HTERT RPE-1 (cell line): ENCODE results near the gene LRRC4.

ENCODE experiments used
- in situ Hi-C: fragments of 300-500 bp; cut with MboI; formaldehyde crosslinking; loops from 4 replicates; pipeline ENCODE4 v1.14.3; 2020; ENCODE audit warnings: low sequenced_read_pairs

The LRRC4 gene

GRCh38 chr7:128008141-128008540 is 23.1 kb downstream of the LRRC4 start:
- in situ Hi-C loops: no loop called here

GRCh38 chr7:128007303-128007680 is 23.9 kb downstream of the LRRC4 start:
- in situ Hi-C loops: no loop called here

- in situ Hi-C loops: no loop called here
Observed at GRCh38 chr7:128006550-128007302, 24.5 kb downstream of the LRRC4 start.

GRCh38 chr7:128005759-128006159 is 25.5 kb downstream of the LRRC4 start:
- in situ Hi-C loops: no loop called here

- in situ Hi-C loops: no loop called here
Observed at GRCh38 chr7:128005117-128005516, 26.1 kb downstream of the LRRC4 start.

GRCh38 chr7:128004623-128005022 is 26.6 kb downstream of the LRRC4 start:
- in situ Hi-C loops: no loop called here

- in situ Hi-C loops: no loop called here
Observed at GRCh38 chr7:128003787-128004186, 27.4 kb downstream of the LRRC4 start.

- in situ Hi-C loops: no loop called here
Observed at GRCh38 chr7:128003167-128003566, 28.1 kb downstream of the LRRC4 start.

- in situ Hi-C loops: no loop called here
Observed at GRCh38 chr7:128000854-128001265, 30.4 kb downstream of the LRRC4 start.

GRCh38 chr7:128000048-128000447 is 31.2 kb downstream of the LRRC4 start:
- in situ Hi-C loops: no loop called here

- in situ Hi-C loops: no loop called here
Observed at GRCh38 chr7:127998671-127999070, 32.6 kb downstream of the LRRC4 start.

- in situ Hi-C loops: no loop called here
Observed at GRCh38 chr7:127997226-127997922, 33.9 kb downstream of the LRRC4 start.

- in situ Hi-C loops: no loop called here
Observed at GRCh38 chr7:127996253-127997071, 34.8 kb downstream of the LRRC4 start.

GRCh38 chr7:127995881-127996215 is 35.4 kb downstream of the LRRC4 start:
- in situ Hi-C loops: no loop called here

- in situ Hi-C loops: no loop called here
Observed at GRCh38 chr7:127995156-127995880, 35.9 kb downstream of the LRRC4 start.

GRCh38 chr7:127993987-127994386 is 37.2 kb downstream of the LRRC4 start:
- in situ Hi-C loops: no loop called here

GRCh38 chr7:127993317-127993716 is 37.9 kb downstream of the LRRC4 start:
- in situ Hi-C loops: no loop called here

- in situ Hi-C loops: no loop called here
Observed at GRCh38 chr7:127988751-127989150, 42.5 kb downstream of the LRRC4 start.

- in situ Hi-C loops: no loop called here
Observed at GRCh38 chr7:127986581-127987521, 44.4 kb downstream of the LRRC4 start.

GRCh38 chr7:127983804-127984332 is 47.4 kb downstream of the LRRC4 start:
- in situ Hi-C loops: no loop called here
